ENCODE data around the gene VASN.

VASN gene

GRCh38 chr16:4359914-4360313, 11.7 kb upstream of the VASN start:
- TF ChIP-seq FOXM1 (IDR thresholded peaks at IDR 0.05; ENCODE audit: borderline replicate concordance): no peak
- no peak for TF ChIP-seq L3MBTL2 (conservative IDR thresholded peaks at IDR 0.05)
- no peak for TF ChIP-seq SP1 (IDR thresholded peaks at IDR 0.05)
- TF ChIP-seq ARNT (IDR thresholded peaks at IDR 0.05): no peak
- TF ChIP-seq SUZ12 (IDR thresholded peaks at IDR 0.05): no peak
- no peak for TF ChIP-seq TARDBP (IDR thresholded peaks at IDR 0.05)
- TF ChIP-seq LEF1 (IDR thresholded peaks at IDR 0.05; ENCODE audit: borderline replicate concordance): no peak
- TF ChIP-seq ELF4 (IDR thresholded peaks at IDR 0.05): no peak
- TF ChIP-seq FOXK2 (IDR thresholded peaks at IDR 0.05): no peak
- no peak for TF ChIP-seq CTBP1 (IDR thresholded peaks at IDR 0.05; ENCODE audit: borderline replicate concordance)
- DNase-seq (ENCODE audit: extremely low spot score): no peak
- ChIA-PET POLR2A (no interaction called here), CTCF (interaction anchor here (0.8 to 3.3 kb wide), 3 partner anchors 18 to 44 kb away, joined by 3 to 48 read pairs (median 4); no protein-coding TSS in a partner anchor)

GRCh38 chr16:4360538-4361021, 11.1 kb upstream of the VASN start:
- ChIA-PET CTCF (interaction anchor here (3.3 kb wide), 1 partner anchor 43 kb away, joined by 48 read pairs; no protein-coding TSS in a partner anchor), POLR2A (no interaction called here)
- no peak for TF ChIP-seq NFRKB (IDR thresholded peaks at IDR 0.05)
- no peak for TF ChIP-seq FOXA1 (IDR thresholded peaks at IDR 0.05)
- no peak for TF ChIP-seq ELF4 (IDR thresholded peaks at IDR 0.05)
- TF ChIP-seq FOXK2 (IDR thresholded peaks at IDR 0.05): no peak
- TF ChIP-seq L3MBTL2 (conservative IDR thresholded peaks at IDR 0.05): no peak
- no peak for TF ChIP-seq HDGF (IDR thresholded peaks at IDR 0.05; ENCODE audit: borderline replicate concordance)
- TF ChIP-seq TARDBP (IDR thresholded peaks at IDR 0.05): no peak
- no peak for TF ChIP-seq CTBP1 (IDR thresholded peaks at IDR 0.05; ENCODE audit: borderline replicate concordance)
- no peak for TF ChIP-seq SP1 (IDR thresholded peaks at IDR 0.05)
- TF ChIP-seq ZNF384 (IDR thresholded peaks at IDR 0.05): no peak
- TF ChIP-seq BHLHE40 (IDR thresholded peaks at IDR 0.05; ENCODE audit: borderline replicate concordance): no peak
- TF ChIP-seq FOXM1 (IDR thresholded peaks at IDR 0.05; ENCODE audit: borderline replicate concordance): no peak
- no peak for TF ChIP-seq ARNT (IDR thresholded peaks at IDR 0.05)
- no peak for TF ChIP-seq PKNOX1 (IDR thresholded peaks at IDR 0.05)
- TF ChIP-seq LEF1 (IDR thresholded peaks at IDR 0.05; ENCODE audit: borderline replicate concordance): no peak

GRCh38 chr16:4361033-4361943, 10.4 kb upstream of the VASN start:
- no peak for DNase-seq (ENCODE audit: extremely low spot score)
- POLR2A ChIA-PET: no interaction called here
- CTCF ChIA-PET: interaction anchor here (1.0 to 3.3 kb wide), 2 partner anchors 41 to 42 kb away, joined by 4 to 48 read pairs; no protein-coding TSS in a partner anchor
- TF ChIP-seq HDGF (IDR thresholded peaks at IDR 0.05; ENCODE audit: borderline replicate concordance) (no peak), NFRKB (IDR thresholded peaks at IDR 0.05) (no peak), ARNT (IDR thresholded peaks at IDR 0.05) (no peak), FOXK2 (IDR thresholded peaks at IDR 0.05) (no peak), FOXA1 (IDR thresholded peaks at IDR 0.05) (no peak), ZNF384 (IDR thresholded peaks at IDR 0.05) (no peak), ELF4 (IDR thresholded peaks at IDR 0.05) (no peak), FOXM1 (IDR thresholded peaks at IDR 0.05; ENCODE audit: borderline replicate concordance) (no peak), SUZ12 (IDR thresholded peaks at IDR 0.05) (no peak), L3MBTL2 (conservative IDR thresholded peaks at IDR 0.05) (no peak)

More at GRCh38 chr16:4360538-4361021, 11.1 kb upstream of the VASN start:
- DNase-seq (ENCODE audit: extremely low spot score): no peak

- ChIA-PET POLR2A (no interaction called here), CTCF (interaction anchor here (1.0 kb wide), 1 partner anchor 41 kb away, joined by 4 read pairs; no protein-coding TSS in a partner anchor)
- no peak for DNase-seq (ENCODE audit: extremely low spot score)
- TF ChIP-seq TARDBP (IDR thresholded peaks at IDR 0.05): no peak
- no peak for TF ChIP-seq ELF4 (IDR thresholded peaks at IDR 0.05)
- TF ChIP-seq L3MBTL2 (conservative IDR thresholded peaks at IDR 0.05): no peak
Measured at GRCh38 chr16:4361944-4362311, 9.7 kb upstream of the VASN start.

- ChIA-PET CTCF (no interaction called here), POLR2A (no interaction called here)
- no peak for DNase-seq (ENCODE audit: extremely low spot score)
- TF ChIP-seq FOXM1 (IDR thresholded peaks at IDR 0.05; ENCODE audit: borderline replicate concordance): no peak
- no peak for TF ChIP-seq SUZ12 (IDR thresholded peaks at IDR 0.05)
- no peak for TF ChIP-seq FOXA1 (IDR thresholded peaks at IDR 0.05)
- TF ChIP-seq SP1 (IDR thresholded peaks at IDR 0.05): no peak
- TF ChIP-seq BHLHE40 (IDR thresholded peaks at IDR 0.05; ENCODE audit: borderline replicate concordance): no peak
- TF ChIP-seq TARDBP (IDR thresholded peaks at IDR 0.05): no peak
- no peak for TF ChIP-seq HDGF (IDR thresholded peaks at IDR 0.05; ENCODE audit: borderline replicate concordance)
- no peak for TF ChIP-seq L3MBTL2 (conservative IDR thresholded peaks at IDR 0.05)
- no peak for TF ChIP-seq PKNOX1 (IDR thresholded peaks at IDR 0.05)
- no peak for TF ChIP-seq FOXK2 (IDR thresholded peaks at IDR 0.05)
- TF ChIP-seq ARNT (IDR thresholded peaks at IDR 0.05): no peak
- TF ChIP-seq CTBP1 (IDR thresholded peaks at IDR 0.05; ENCODE audit: borderline replicate concordance): no peak
- TF ChIP-seq NFRKB (IDR thresholded peaks at IDR 0.05): no peak
- TF ChIP-seq ELF4 (IDR thresholded peaks at IDR 0.05): no peak
- TF ChIP-seq LEF1 (IDR thresholded peaks at IDR 0.05; ENCODE audit: borderline replicate concordance): no peak
- TF ChIP-seq ZNF384 (IDR thresholded peaks at IDR 0.05): no peak
Measured at GRCh38 chr16:4362476-4363135, 9.0 kb upstream of the VASN start.
